ENCODE data around the gene TNFRSF18.
"Not testable (repeated sequence)": the region's sequence is repeated elsewhere in the genome, so short reads cannot be mapped to it uniquely, and the experiment has no call there.

Gene TNFRSF18, protein sequence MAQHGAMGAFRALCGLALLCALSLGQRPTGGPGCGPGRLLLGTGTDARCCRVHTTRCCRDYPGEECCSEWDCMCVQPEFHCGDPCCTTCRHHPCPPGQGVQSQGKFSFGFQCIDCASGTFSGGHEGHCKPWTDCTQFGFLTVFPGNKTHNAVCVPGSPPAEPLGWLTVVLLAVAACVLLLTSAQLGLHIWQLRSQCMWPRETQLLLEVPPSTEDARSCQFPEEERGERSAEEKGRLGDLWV

DNA sequence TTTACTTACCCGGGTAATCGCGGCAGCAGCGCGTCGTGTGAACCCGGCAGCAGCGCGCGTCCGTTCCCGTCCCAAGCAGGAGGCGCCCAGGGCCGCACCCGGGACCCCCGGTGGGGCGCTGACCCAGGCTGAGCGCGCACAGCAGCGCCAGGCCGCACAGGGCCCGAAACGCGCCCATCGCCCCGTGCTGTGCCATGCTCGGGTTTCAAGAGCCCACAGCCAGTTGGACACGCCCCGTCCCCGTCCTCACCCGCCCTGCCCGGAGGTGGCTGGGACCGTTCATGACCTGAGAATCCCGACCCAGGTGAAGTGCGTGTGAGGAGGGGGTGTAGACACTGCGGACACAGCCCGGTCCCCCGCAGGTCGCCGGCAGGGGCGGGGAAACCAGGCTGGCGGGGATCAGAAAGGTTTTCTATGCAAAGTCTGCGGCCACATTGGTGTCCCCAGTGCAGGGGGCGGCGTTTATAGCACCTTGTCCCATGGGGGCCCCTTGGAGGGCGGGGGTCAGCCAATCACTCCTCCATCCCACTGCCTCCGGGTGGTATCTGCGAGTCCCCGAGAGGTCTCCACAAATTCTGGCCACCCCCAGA is at the start of gene TNFRSF18:
Gene TNFRSF18, minus strand, starts transcription at position 217 of the 590 bp plus-strand sequence. Its CDS starts 21 bp downstream, at position 196.
- no peak for DNase-seq

DNA sequence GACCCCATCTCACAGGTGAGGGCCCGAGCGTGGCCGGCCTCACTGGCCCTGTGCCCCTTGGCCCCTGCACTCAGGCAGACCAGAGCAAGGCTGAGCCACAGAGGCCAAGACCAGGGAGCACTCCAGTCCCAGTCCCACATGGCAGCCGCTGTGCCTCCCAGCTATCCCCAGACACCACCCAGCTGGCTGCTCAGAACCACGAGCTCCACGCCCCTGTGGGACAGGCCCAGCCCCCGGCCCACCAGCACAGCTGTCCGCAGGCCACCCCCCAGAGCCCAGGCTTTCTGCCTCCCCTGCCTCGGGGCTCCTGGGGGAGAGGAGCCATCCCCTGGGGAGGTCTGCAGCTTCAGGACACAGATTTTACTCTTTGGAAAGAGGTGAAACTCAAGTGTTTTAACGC is 49.2 kb upstream of the TNFRSF18 start:
- DNase-seq = no peak

- no peak for DNase-seq
Observed at GRCh38 chr1:1255078-1255477, 48.7 kb upstream of the TNFRSF18 start.

GRCh38 chr1:1254667-1254998 is 48.2 kb upstream of the TNFRSF18 start:
- DNase-seq = no peak

DNA sequence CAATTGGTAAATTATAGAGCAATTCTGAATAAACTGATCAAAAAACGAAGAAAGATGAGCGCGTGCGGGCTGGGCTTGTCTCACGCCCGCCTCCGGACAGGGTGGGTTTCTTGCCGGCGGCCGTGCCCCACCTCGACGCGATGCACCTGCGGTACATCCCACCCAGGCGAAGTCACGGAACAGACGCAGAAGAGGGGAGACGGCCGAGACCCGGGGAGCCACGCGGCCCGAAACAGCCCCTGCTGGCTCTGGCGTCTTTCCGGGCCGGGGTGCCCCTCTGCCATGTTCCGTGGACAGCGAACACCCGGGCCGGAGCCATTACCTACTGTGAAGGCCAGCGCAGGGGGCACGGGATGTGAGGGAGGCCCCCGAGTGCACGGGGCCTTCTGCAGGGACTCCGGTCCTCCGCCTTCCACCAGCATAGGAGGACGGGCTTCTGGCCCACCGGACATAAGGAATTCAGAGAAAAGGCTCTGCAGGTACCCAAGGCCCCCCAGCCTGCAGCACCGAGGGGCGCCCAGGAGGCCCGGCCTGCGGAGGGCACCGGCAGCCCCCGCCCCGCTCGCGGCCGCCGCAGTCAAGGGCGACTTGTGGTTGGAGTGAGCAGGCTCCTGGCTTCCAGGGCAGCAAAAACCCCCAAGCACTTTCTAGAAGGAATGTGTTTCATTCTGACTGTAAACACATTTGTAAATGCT is 47.7 kb upstream of the TNFRSF18 start:
- no peak for DNase-seq

DNA sequence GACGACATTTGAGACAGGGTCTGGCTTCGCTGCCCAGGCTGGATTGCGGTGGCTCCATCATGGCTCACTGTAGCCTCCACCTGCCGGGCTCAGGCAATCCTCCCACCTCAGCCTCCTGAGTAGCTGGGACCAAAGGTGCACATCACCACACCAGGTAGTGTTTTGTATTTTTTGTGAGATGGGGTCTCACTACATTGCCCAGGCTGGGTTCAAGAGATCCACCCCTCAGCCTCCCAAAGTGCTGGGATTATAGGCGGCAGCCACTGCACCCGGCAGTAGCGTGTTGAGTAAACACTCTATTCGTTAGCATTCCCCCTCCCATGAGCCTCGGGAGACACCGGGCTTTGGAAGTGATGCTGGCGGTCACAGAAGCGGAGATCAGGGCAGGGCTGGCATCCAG is 46.9 kb upstream of the TNFRSF18 start:
- DNase-seq = no peak

DNA sequence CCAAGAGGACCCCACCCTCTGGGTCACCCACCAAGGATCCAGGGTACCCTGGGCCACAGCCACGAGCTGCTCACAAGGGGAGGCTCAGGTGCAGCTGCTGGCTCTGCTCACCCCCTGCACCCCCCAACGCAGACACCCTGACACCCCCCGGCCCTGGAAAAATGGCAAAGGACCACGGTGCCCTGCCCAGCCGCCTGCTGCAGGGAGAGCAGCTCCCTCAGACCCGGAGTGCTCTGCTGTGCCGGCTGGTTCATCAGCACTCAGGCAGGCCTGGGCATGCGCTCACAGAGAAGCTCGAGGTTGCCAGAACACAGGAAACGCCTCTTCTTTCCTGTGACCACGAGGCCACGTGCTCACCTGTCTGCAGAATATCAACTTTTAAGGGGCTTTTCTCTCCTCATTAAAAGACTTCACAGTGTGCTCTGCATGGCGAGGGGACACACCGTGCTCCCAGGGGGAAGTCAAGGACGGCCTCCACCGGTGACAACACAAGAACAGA is 44.4 kb upstream of the TNFRSF18 start:
- DNase-seq = no peak

GRCh38 chr1:1248009-1248913 is 41.9 kb upstream of the TNFRSF18 start:
- not testable (repeated sequence) for DNase-seq

GRCh38 chr1:1247341-1247913 is 41.0 kb upstream of the TNFRSF18 start:
- DNase-seq = no peak

- no peak for DNase-seq
Observed at GRCh38 chr1:1246577-1247340, 40.4 kb upstream of the TNFRSF18 start, which contains the start of gene C1QTNF12. TSS of gene C1QTNF12 (minus strand) at chr1:1246722. CDS start at chr1:1246690, 32 bp downstream.

DNA sequence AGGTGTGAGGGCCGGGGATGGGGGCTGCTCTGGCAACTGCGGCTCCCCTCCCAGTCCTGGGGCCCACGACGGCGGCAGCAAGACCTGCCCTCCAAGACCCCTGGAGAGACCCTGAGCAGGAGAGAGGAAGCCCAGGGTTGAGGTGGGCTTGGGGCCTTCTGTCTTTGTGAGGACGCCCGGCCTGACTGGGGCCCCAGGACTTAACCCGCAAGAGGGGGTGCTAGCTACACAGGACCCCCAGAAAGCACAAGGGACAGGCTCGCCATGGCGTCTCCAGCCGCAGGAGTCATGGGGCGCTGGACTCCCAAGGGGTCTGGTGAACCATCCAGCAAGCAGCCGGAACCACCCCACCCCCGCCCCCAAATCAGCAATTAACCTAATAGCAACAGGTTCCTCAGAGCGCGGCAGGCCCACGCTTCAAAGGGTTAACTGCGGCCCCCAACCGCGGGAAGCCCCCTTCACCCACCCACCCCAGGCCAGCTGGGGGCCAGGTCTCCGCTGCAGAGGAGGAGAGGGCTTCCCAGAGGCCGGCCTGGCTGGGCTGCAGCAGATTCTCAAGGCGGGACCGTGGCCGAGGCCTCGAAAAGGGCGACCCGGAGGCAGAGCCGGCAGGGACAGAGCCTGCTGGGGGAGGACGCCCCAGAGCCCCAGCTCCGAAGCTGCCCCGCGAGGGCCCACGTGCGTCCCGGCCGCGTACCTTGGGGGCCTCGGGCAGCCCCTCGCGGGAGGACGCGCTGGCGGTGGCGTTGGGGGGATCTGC is 39.6 kb upstream of the TNFRSF18 start:
- DNase-seq = no peak

- no peak for DNase-seq
Observed at GRCh38 chr1:1245178-1245816, 38.9 kb upstream of the TNFRSF18 start.

DNA sequence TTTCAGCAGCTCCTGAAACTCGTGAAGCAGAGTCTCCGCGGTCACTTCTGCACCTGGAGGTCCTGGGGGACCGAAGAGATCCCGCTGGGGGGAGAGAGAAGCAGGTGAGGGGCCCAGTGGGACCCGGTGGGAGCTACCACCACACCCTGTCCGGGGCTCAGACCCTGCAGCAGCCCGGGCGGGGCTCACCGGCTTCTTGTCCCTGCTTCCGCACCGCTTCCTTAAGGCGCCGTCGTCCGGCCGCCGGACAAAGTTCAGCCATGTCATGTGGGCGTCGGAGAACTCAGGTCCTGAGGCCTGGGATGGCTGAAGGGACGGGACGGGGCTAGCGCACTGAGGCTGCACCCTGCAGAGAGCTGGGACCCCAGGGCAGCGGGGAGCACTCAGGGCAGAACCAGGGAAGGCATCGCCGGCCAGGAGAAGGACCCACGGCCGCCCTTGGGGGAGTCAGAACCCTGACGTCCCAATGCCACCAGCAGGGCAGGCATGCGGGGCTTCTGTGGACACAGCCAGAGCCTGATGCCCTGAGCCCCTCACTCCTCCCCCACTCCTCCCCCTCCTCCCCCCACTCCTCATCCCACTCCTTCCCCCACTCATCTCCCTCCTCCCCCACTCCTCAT is 37.9 kb upstream of the TNFRSF18 start:
- no peak for DNase-seq

DNA sequence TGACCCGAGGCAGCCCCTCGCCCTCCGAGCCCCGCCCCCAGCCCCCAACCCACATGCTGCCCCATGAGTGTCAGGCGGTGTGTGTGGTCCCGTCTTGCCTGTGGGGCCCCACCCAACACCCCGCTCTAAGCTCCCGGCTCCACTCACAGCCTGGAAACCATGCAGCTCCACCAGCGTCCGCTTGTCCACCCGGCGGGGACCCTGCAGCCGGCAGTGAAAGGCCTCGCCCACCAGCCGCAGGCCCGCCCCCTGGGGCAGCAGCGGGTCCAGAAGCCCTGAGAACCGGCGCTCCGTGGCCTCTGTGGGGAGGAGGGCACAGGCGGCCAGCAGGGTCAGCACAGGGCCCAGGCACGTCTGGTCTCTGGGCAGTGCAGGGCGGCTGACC is 37.4 kb upstream of the TNFRSF18 start:
- no peak for DNase-seq

DNA sequence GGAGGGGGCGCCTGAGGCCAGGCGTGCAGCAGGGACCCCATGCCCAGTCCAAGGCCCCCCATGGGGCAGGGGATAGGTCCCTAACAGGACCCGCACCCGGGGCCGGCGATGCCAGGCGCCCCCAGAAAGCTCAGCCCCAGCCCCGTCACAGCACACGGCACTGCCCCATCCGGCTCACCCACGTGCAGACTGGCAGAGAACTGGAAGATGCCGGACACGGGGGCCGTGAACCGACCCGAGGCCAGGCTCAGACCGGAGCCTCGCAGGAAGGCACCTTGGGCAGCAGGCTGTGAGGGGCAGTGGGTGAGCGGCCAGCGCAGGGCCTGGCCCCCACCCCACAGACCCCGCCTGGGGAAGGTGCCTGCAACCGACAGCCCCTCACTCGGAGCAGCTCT is 36.9 kb upstream of the TNFRSF18 start:
- no peak for DNase-seq

- no peak for DNase-seq
Observed at GRCh38 chr1:1242461-1243265, 36.3 kb upstream of the TNFRSF18 start.

GRCh38 chr1:1241588-1242219 is 35.3 kb upstream of the TNFRSF18 start:
- no peak for DNase-seq

- DNase-seq = no peak
Observed at GRCh38 chr1:1240822-1241587, 34.6 kb upstream of the TNFRSF18 start.
